ENCODE data around the gene ACOX3.
"Not testable (repeated sequence)": the region's sequence is repeated elsewhere in the genome, so short reads cannot be mapped to it uniquely, and the experiment has no call there.

ACOX3 gene

GRCh38 chr4:8407316-8407715, 33.2 kb downstream of the ACOX3 start:
- DNase-seq (ENCODE audit: low read depth, low spot score): no peak

GRCh38 chr4:8406887-8407286, 33.6 kb downstream of the ACOX3 start:
- not testable (repeated sequence) for DNase-seq (ENCODE audit: low read depth, low spot score)

GRCh38 chr4:8405516-8405875, 35.0 kb downstream of the ACOX3 start:
- DNase-seq (ENCODE audit: low read depth, low spot score): no peak

GRCh38 chr4:8404791-8405515, 35.6 kb downstream of the ACOX3 start:
- no peak for DNase-seq (ENCODE audit: low read depth, low spot score)

- no peak for DNase-seq (ENCODE audit: low read depth, low spot score)
Measured at GRCh38 chr4:8403976-8404375, 36.5 kb downstream of the ACOX3 start.

GRCh38 chr4:8403173-8403753, 37.3 kb downstream of the ACOX3 start:
- peak; percentile 40 for DNase-seq (ENCODE audit: low read depth, low spot score)

- DNase-seq (ENCODE audit: low read depth, low spot score): no peak
Measured at GRCh38 chr4:8402640-8403039, 37.9 kb downstream of the ACOX3 start.

GRCh38 chr4:8402181-8402597, 38.3 kb downstream of the ACOX3 start:
- DNase-seq (ENCODE audit: low read depth, low spot score): no peak

- no peak for DNase-seq (ENCODE audit: low read depth, low spot score)
Measured at GRCh38 chr4:8401665-8402064, 38.9 kb downstream of the ACOX3 start.

- DNase-seq (ENCODE audit: low read depth, low spot score): no peak
Measured at GRCh38 chr4:8400632-8401325, 39.7 kb downstream of the ACOX3 start.

GRCh38 chr4:8399298-8399697, 41.2 kb downstream of the ACOX3 start:
- no peak for DNase-seq (ENCODE audit: low read depth, low spot score)

- no peak for DNase-seq (ENCODE audit: low read depth, low spot score)
Measured at GRCh38 chr4:8398347-8398746, 42.2 kb downstream of the ACOX3 start.

GRCh38 chr4:8396762-8397406, 43.6 kb downstream of the ACOX3 start:
- DNase-seq (ENCODE audit: low read depth, low spot score): no peak

GRCh38 chr4:8395504-8396296, 44.8 kb downstream of the ACOX3 start:
- no peak for DNase-seq (ENCODE audit: low read depth, low spot score)

- no peak for DNase-seq (ENCODE audit: low read depth, low spot score)
Measured at GRCh38 chr4:8394806-8395205, 45.7 kb downstream of the ACOX3 start.

GRCh38 chr4:8394061-8394519, 46.4 kb downstream of the ACOX3 start:
- DNase-seq (ENCODE audit: low read depth, low spot score): no peak

- peak; percentile 75 for DNase-seq (ENCODE audit: low read depth, low spot score)
Measured at GRCh38 chr4:8393593-8394038, 46.9 kb downstream of the ACOX3 start.

GRCh38 chr4:8392591-8393190, 47.8 kb downstream of the ACOX3 start:
- no peak for DNase-seq (ENCODE audit: low read depth, low spot score)

GRCh38 chr4:8391972-8392371, 48.6 kb downstream of the ACOX3 start:
- DNase-seq (ENCODE audit: low read depth, low spot score): peak; percentile 72

GRCh38 chr4:8391071-8391470, 49.5 kb downstream of the ACOX3 start:
- DNase-seq (ENCODE audit: low read depth, low spot score): no peak

- no peak for DNase-seq (ENCODE audit: low read depth, low spot score)
Measured at GRCh38 chr4:8390577-8390976, 49.9 kb downstream of the ACOX3 start.
